ENCODE results near the gene TNK1. TPM values are rescaled to one million over a fixed set of nuclear protein-coding genes. Genes with fewer than 3 reads are reported as not detected.

Gene TNK1
- total RNA-seq, 1 donor from 2014 or later, result 5.8 TPM

GRCh38 chr17:7383742-7384488, 3.0 kb downstream of the TNK1 start:
- H3K27me3 ChIP-seq, result no peaks in the 10 kb centered on the region
- peaks cover 8% of the 10 kb centered on the region for H3K36me3 ChIP-seq
- DNase-seq (no peak), ATAC-seq (peak; percentile 47)
- peaks cover 14% of the 10 kb centered on the region for H3K4me1 ChIP-seq
- no peak for TF ChIP-seq CTCF (IDR thresholded peaks at IDR 0.05)
- intact Hi-C loops (cut with DNase I), result no loop called here
- H3K27ac ChIP-seq, result peak overlapping the region; percentile 3
- H3K4me3 ChIP-seq, result peak overlapping the region; percentile 48
- H3K9me3 ChIP-seq, result no peaks in the 10 kb centered on the region

- Histone ChIP-seq H3K9me3 (no peaks in the 10 kb centered on the region), H3K4me1 (peaks cover 14% of the 10 kb centered on the region), H3K4me3 (peak overlapping the region; percentile 48), H3K27ac (peak overlapping the region; percentile 3), H3K27me3 (no peaks in the 10 kb centered on the region), H3K36me3 (peaks cover 14% of the 10 kb centered on the region)
- intact Hi-C loops (cut with DNase I), result no loop called here
- no peak for DNase-seq
- TF ChIP-seq CTCF (IDR thresholded peaks at IDR 0.05), result no peak
- no peak for ATAC-seq
Observed at GRCh38 chr17:7384489-7385081, 3.7 kb downstream of the TNK1 start.

GRCh38 chr17:7388856-7389255, 8.0 kb downstream of the TNK1 start:
- Histone ChIP-seq H3K27me3 (no peaks in the 10 kb centered on the region), H3K36me3 (peaks cover 17% of the 10 kb centered on the region), H3K9me3 (no peaks in the 10 kb centered on the region), H3K27ac (no peak overlapping the region), H3K4me1 (peaks cover 8% of the 10 kb centered on the region), H3K4me3 (no peak overlapping the region)
- DNase-seq, result no peak
- ATAC-seq, result no peak
- no peak for TF ChIP-seq CTCF (IDR thresholded peaks at IDR 0.05)
- intact Hi-C loops (cut with DNase I), result no loop called here

GRCh38 chr17:7389924-7390910, 9.3 kb downstream of the TNK1 start:
- Histone ChIP-seq H3K36me3 (peaks cover 17% of the 10 kb centered on the region), H3K4me1 (peaks cover 7% of the 10 kb centered on the region), H3K27me3 (no peaks in the 10 kb centered on the region), H3K9me3 (no peaks in the 10 kb centered on the region), H3K27ac (no peak overlapping the region), H3K4me3 (no peak overlapping the region)
- ATAC-seq (no peak), DNase-seq (no peak)
- TF ChIP-seq CTCF (IDR thresholded peaks at IDR 0.05), result no peak
- intact Hi-C loops (cut with DNase I), result no loop called here

GRCh38 chr17:7391307-7391706, 10.4 kb downstream of the TNK1 start:
- Histone ChIP-seq H3K27ac (no peak overlapping the region), H3K4me1 (peaks cover 7% of the 10 kb centered on the region), H3K4me3 (no peak overlapping the region), H3K36me3 (peaks cover 17% of the 10 kb centered on the region), H3K9me3 (no peaks in the 10 kb centered on the region), H3K27me3 (no peaks in the 10 kb centered on the region)
- intact Hi-C loops (cut with DNase I), result no loop called here
- TF ChIP-seq CTCF (IDR thresholded peaks at IDR 0.05), result no peak
- DNase-seq (no peak), ATAC-seq (no peak)
